Mesendoderm (in vitro differentiated cells): Measurements from ENCODE around the gene MFSD6.

Experiments
- DNase-seq: peaks from one replicate; pipeline ENCODE4 v3.0.0; 2013
- H2AK5ac ChIP-seq: 2 replicates; pipeline ENCODE4 v1.6.1; 2013; ENCODE audit warnings: low read length, inconsistent platforms
- H2BK120ac ChIP-seq: 2 replicates; pipeline ENCODE4 v1.6.1; 2013; ENCODE audit warnings: low read depth, mild to moderate bottlenecking, low read length, moderate library complexity, mixed read lengths
- H2BK15ac ChIP-seq: replicated peaks from 2 replicates; pipeline ENCODE4 v1.6.1; 2013; ENCODE audit warnings: low read depth, mild to moderate bottlenecking, moderate library complexity
- H2BK5ac ChIP-seq: 2 replicates; pipeline ENCODE4 v1.6.1; 2013; ENCODE audit warnings: low read length, inconsistent platforms
- H3K18ac ChIP-seq: 2 replicates; pipeline ENCODE4 v1.6.1; 2013; ENCODE audit warnings: mild to moderate bottlenecking, low read length, mixed read lengths
- H3K23ac ChIP-seq: one replicate; pipeline ENCODE4 v1.6.1; 2013; ENCODE audit warnings: low read length
- H3K27ac ChIP-seq: 2 replicates; pipeline ENCODE4 v1.5.1; 2013; ENCODE audit warnings: low read depth, mild to moderate bottlenecking, inconsistent platforms, low read length, moderate library complexity
- H3K27me3 ChIP-seq: 2 replicates; pipeline ENCODE4 v1.6.1; 2013; ENCODE audit warnings: low read length, control low read depth, mild to moderate bottlenecking, inconsistent platforms; ENCODE audit not compliant: insufficient read depth, poor library complexity
- H3K36me3 ChIP-seq: 2 replicates; pipeline ENCODE4 v1.6.1; 2013; ENCODE audit warnings: low read length, inconsistent platforms; ENCODE audit not compliant: control insufficient read depth, insufficient read depth
- H3K4ac ChIP-seq: one replicate; pipeline ENCODE4 v1.6.1; 2013; ENCODE audit warnings: low read depth, mild to moderate bottlenecking, low read length, moderate library complexity
- H3K4me1 ChIP-seq: 2 replicates; pipeline ENCODE4 v1.6.1; 2013; ENCODE audit warnings: low read depth, low read length, inconsistent platforms; ENCODE audit not compliant: control insufficient read depth
- H3K4me2 ChIP-seq: 2 replicates; pipeline ENCODE4 v1.6.1; 2013; ENCODE audit warnings: low read length
- H3K4me3 ChIP-seq: 2 replicates; pipeline ENCODE4 v1.5.1; 2013; ENCODE audit warnings: mild to moderate bottlenecking, low read length
- H3K56ac ChIP-seq: one replicate; pipeline ENCODE4 v1.6.1; 2013; ENCODE audit warnings: low read length
- H3K79me1 ChIP-seq: 2 replicates; pipeline ENCODE4 v1.6.1; 2013; ENCODE audit warnings: low read length, inconsistent platforms
- H3K79me2 ChIP-seq: 2 replicates; pipeline ENCODE4 v1.6.1; 2013; ENCODE audit warnings: mild to moderate bottlenecking, low read length; ENCODE audit not compliant: control insufficient read depth, insufficient read depth
- H3K9ac ChIP-seq: 2 replicates; pipeline ENCODE4 v1.6.1; 2013; ENCODE audit warnings: low read length, inconsistent platforms
- H4K5ac ChIP-seq: one replicate; pipeline ENCODE4 v1.6.1; 2013; ENCODE audit warnings: low read length
- H4K8ac ChIP-seq: one replicate; pipeline ENCODE4 v1.6.1; 2013; ENCODE audit warnings: low read depth, mild to moderate bottlenecking, control low read depth, low read length, moderate library complexity
- WGBS: extraction: QIAGEN DNeasy Blood & Tissue Kit; methylation state at CpG from one replicate; pipeline ENCODE4 v1.1.7; 2013; ENCODE audit warnings: low lambda C conversion rate, missing lambda C conversion rate; ENCODE audit not compliant: insufficient coverage; ENCODE audit errors: extremely low coverage; 5-methylcytosine and 5-hydroxymethylcytosine counted together

The MFSD6 gene

DNA sequence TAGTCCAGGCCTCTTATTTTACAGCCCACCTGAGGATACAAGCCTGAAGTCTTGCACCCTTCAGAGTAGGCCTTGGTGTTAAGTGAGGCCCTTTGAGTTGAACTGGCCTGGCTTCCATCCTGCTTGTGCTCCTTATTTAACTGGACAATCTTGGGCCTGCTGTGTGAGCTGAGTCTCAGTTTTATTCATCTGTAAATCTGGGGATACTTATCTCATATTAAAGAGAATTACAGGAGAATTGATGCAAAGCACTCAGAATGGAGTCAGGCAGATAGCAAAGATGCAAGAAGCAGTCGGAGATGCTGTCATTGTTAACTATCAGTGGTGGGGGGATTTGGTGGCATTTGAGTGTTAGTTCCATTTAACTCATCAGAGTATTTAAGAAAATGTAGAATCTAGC lies 36.8 kb downstream of the MFSD6 start:
- DNase-seq: no peak
- H3K9ac ChIP-seq: no peak overlapping the region
- H3K27ac ChIP-seq: no peak overlapping the region
- H3K56ac ChIP-seq: no peak overlapping the region
- no CpG with 5 or more reads among the region's 1 CpG for WGBS
- no peak overlapping the region for H2BK120ac ChIP-seq
- no peak overlapping the region for H4K5ac ChIP-seq
- no peak overlapping the region for H4K8ac ChIP-seq
- H2BK15ac ChIP-seq: no peak overlapping the region
- no peak overlapping the region for H3K4me2 ChIP-seq
- no peak overlapping the region for H3K23ac ChIP-seq
- no peak overlapping the region for H2AK5ac ChIP-seq
- H3K27me3 ChIP-seq: no peaks in the 10 kb centered on the region
- no peaks in the 10 kb centered on the region for H3K4me1 ChIP-seq
- H2BK5ac ChIP-seq: no peak overlapping the region
- H3K18ac ChIP-seq: no peak overlapping the region
- no peaks in the 10 kb centered on the region for H3K79me2 ChIP-seq
- H3K4ac ChIP-seq: no peak overlapping the region
- no peaks in the 10 kb centered on the region for H3K79me1 ChIP-seq
- no peak overlapping the region for H3K4me3 ChIP-seq
- no peaks in the 10 kb centered on the region for H3K36me3 ChIP-seq

DNA sequence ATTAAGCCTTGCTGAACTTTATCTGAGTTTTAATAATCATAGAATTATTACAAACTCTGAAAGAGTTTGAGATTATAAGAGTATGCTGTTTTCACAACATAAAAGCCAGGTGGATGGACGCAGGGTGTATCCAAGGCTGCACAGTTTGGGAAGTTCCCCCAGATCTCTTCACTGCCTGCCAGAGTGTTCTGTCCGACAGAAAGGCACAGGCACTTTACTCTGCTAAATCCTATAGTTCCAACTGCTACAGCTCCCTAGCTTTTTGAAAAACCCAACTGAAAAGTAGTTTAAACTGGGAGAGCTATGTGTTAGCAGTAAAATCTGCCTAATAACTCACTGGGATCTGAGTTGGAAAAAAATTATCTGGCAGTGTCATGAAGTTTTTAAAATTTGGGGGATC lies 38.0 kb downstream of the MFSD6 start:
- no peak overlapping the region for H3K4ac ChIP-seq
- no peak overlapping the region for H3K4me2 ChIP-seq
- H4K5ac ChIP-seq: no peak overlapping the region
- H3K27ac ChIP-seq: no peak overlapping the region
- H3K9ac ChIP-seq: no peak overlapping the region
- no peak overlapping the region for H2BK5ac ChIP-seq
- H3K36me3 ChIP-seq: no peaks in the 10 kb centered on the region
- H3K23ac ChIP-seq: no peak overlapping the region
- no peak overlapping the region for H3K56ac ChIP-seq
- no peak overlapping the region for H3K18ac ChIP-seq
- no peaks in the 10 kb centered on the region for H3K79me2 ChIP-seq
- no CpG with 5 or more reads among the region's 2 CpGs for WGBS
- H3K4me1 ChIP-seq: no peaks in the 10 kb centered on the region
- H4K8ac ChIP-seq: no peak overlapping the region
- H2AK5ac ChIP-seq: no peak overlapping the region
- H3K27me3 ChIP-seq: no peaks in the 10 kb centered on the region
- H2BK120ac ChIP-seq: no peak overlapping the region
- no peaks in the 10 kb centered on the region for H3K79me1 ChIP-seq
- H3K4me3 ChIP-seq: no peak overlapping the region
- DNase-seq: no peak
- H2BK15ac ChIP-seq: no peak overlapping the region

DNA sequence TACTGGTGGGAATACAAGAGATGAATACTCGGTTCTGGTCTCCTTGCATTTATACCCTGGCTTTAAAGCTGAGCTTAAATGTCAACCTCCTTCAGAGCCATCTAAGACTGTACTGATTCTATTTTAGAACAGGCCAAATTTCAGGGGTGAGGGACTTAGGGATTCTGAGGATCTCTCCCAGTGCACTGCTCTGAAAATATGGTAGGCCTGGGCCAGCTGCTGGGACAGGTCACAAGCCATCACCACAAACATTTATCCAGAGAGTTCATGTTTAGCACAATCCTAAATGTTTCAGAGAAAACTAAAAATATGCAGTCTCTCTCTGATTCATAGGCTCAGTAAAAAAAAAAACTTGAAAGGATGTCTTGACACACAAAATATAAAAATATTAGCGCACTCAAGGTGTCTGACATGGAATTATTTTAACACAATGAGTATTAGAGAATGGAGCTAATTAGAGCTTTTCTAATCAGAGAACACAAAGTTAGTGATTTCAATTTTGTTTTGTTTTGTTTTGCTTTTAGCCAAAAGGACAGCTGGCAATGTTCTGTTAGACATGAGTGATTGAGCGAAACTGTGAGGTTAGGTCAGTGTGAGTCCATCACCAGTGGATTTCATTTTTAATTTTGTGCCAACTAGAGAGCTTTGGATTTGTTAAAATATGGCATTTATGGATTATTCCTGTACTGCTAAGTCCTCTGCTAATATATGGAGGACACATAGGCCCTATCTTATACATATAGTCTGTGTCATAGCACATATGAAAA lies 38.8 kb downstream of the MFSD6 start:
- no peaks in the 10 kb centered on the region for H3K4me1 ChIP-seq
- H3K18ac ChIP-seq: no peak overlapping the region
- H3K56ac ChIP-seq: no peak overlapping the region
- H3K23ac ChIP-seq: no peak overlapping the region
- H2BK5ac ChIP-seq: no peak overlapping the region
- no peak overlapping the region for H4K8ac ChIP-seq
- no peaks in the 10 kb centered on the region for H3K79me2 ChIP-seq
- DNase-seq: no peak
- no peak overlapping the region for H4K5ac ChIP-seq
- H3K27me3 ChIP-seq: no peaks in the 10 kb centered on the region
- no peaks in the 10 kb centered on the region for H3K36me3 ChIP-seq
- H3K4ac ChIP-seq: no peak overlapping the region
- no peak overlapping the region for H2AK5ac ChIP-seq
- H3K4me3 ChIP-seq: no peak overlapping the region
- no peak overlapping the region for H2BK120ac ChIP-seq
- no peak overlapping the region for H2BK15ac ChIP-seq
- no peak overlapping the region for H3K9ac ChIP-seq
- no peaks in the 10 kb centered on the region for H3K79me1 ChIP-seq
- H3K4me2 ChIP-seq: no peak overlapping the region
- H3K27ac ChIP-seq: no peak overlapping the region
- WGBS: no CpG with 5 or more reads among the region's 3 CpGs

DNA sequence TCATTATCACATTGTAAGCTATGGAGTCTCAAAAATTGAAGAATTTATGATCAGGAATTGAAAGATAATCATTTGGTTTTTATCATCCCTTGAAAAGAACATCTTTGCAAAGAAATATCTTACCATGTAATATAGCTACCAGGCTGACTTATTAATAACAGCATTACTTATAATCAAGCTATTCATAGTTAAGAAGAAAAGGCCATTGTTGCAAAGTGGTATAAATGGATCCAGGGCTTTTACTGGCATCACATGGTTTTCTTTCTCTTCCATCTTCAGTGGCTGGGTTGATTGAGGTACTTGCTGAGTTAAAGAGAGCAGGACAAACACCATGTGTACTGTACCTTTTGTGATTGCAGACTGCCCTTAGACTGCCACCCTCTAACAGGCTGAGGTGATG lies 39.6 kb downstream of the MFSD6 start:
- H2BK15ac ChIP-seq: no peak overlapping the region
- no peaks in the 10 kb centered on the region for H3K4me1 ChIP-seq
- H3K27me3 ChIP-seq: no peaks in the 10 kb centered on the region
- H2BK5ac ChIP-seq: no peak overlapping the region
- no peak overlapping the region for H3K56ac ChIP-seq
- no peak overlapping the region for H3K18ac ChIP-seq
- H3K79me1 ChIP-seq: no peaks in the 10 kb centered on the region
- no peak for DNase-seq
- no peak overlapping the region for H3K4me3 ChIP-seq
- no peak overlapping the region for H4K8ac ChIP-seq
- H3K9ac ChIP-seq: no peak overlapping the region
- H3K4me2 ChIP-seq: no peak overlapping the region
- H3K4ac ChIP-seq: no peak overlapping the region
- H4K5ac ChIP-seq: no peak overlapping the region
- H3K23ac ChIP-seq: no peak overlapping the region
- no peaks in the 10 kb centered on the region for H3K36me3 ChIP-seq
- no peak overlapping the region for H3K27ac ChIP-seq
- no peak overlapping the region for H2BK120ac ChIP-seq
- H3K79me2 ChIP-seq: no peaks in the 10 kb centered on the region
- H2AK5ac ChIP-seq: no peak overlapping the region

DNA sequence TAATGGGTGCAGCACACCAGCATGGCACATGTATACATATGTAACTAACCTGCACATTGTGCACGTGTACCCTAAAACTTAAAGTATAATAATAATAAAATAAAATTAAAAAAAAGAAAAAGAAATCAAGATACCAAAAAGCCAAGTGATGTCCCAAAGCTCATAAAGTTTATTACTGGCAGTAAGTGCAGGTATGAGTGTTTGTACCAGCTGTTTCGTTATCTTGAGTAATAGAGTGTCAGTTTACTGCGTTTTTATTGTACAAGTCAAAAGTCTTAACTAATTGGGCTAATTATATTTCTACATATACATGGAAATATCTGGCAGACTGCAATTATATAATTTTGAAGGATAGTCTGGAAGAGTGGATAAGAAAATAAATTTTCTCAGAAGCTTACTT lies 41.8 kb downstream of the MFSD6 start:
- no peaks in the 10 kb centered on the region for H3K79me1 ChIP-seq
- no peaks in the 10 kb centered on the region for H3K79me2 ChIP-seq
- no peak overlapping the region for H2BK15ac ChIP-seq
- no peak overlapping the region for H2BK5ac ChIP-seq
- H3K4me2 ChIP-seq: no peak overlapping the region
- no peaks in the 10 kb centered on the region for H3K4me1 ChIP-seq
- DNase-seq: no peak
- no peak overlapping the region for H3K4ac ChIP-seq
- no peak overlapping the region for H4K8ac ChIP-seq
- no CpG with 5 or more reads among the region's 3 CpGs for WGBS
- no peak overlapping the region for H3K18ac ChIP-seq
- no peaks in the 10 kb centered on the region for H3K27me3 ChIP-seq
- H3K27ac ChIP-seq: no peak overlapping the region
- H3K36me3 ChIP-seq: no peaks in the 10 kb centered on the region
- H3K9ac ChIP-seq: no peak overlapping the region
- H4K5ac ChIP-seq: no peak overlapping the region
- no peak overlapping the region for H2AK5ac ChIP-seq
- no peak overlapping the region for H3K56ac ChIP-seq
- no peak overlapping the region for H3K4me3 ChIP-seq
- H3K23ac ChIP-seq: no peak overlapping the region
- H2BK120ac ChIP-seq: no peak overlapping the region

DNA sequence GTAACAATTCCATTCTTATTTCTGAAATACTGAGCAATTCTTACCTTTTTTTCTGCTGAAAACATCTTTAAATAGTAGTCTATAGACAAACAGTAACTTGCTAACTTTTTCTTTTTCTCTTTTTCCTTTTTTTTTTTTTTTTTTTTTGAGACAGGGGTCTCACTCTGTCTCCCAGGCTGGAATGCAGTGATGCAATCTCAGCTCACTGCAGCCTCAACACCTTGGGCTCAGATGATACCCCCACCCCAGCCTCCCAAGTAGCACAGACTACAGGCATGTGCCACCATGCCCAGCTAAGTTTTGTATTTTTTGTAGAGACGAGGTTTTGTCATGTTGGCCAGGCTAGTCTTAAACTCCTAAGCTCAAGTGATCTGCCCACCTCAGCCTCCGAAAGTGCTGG lies 42.2 kb downstream of the MFSD6 start:
- peak; percentile 18 for DNase-seq
- Histone ChIP-seq H2AK5ac (no peak overlapping the region), H3K4ac (no peak overlapping the region), H3K36me3 (no peaks in the 10 kb centered on the region), H3K4me3 (no peak overlapping the region), H3K79me1 (no peaks in the 10 kb centered on the region), H2BK120ac (no peak overlapping the region), H3K9ac (no peak overlapping the region), H2BK15ac (no peak overlapping the region), H3K56ac (no peak overlapping the region), H3K79me2 (no peaks in the 10 kb centered on the region), H3K4me2 (no peak overlapping the region), H3K27ac (no peak overlapping the region), H3K18ac (no peak overlapping the region), H2BK5ac (no peak overlapping the region), H3K4me1 (no peaks in the 10 kb centered on the region), H4K5ac (no peak overlapping the region), H4K8ac (no peak overlapping the region), H3K27me3 (no peaks in the 10 kb centered on the region), H3K23ac (no peak overlapping the region)
- WGBS: no CpG with 5 or more reads among the region's 2 CpGs
